CD14-positive monocyte (primary cell): ENCODE results near the gene JDP2. TPM values are rescaled to one million over a fixed set of nuclear protein-coding genes. Genes with fewer than 3 reads are reported as not detected.
A peak's percentile ranks its signal among the peaks of the same experiment; 100 is the strongest.

Experiments used
- DNase-seq, 3 donors: peaks; one replicate each; pipeline ENCODE4 v3.0.0-alpha.2; 2011 to 2022
- H2AFZ ChIP-seq: 2 replicates; pipeline ENCODE4 v1.6.0; 2012; ENCODE audit warnings: mild to moderate bottlenecking, low read depth, low read length, inconsistent platforms; ENCODE audit not compliant: insufficient read depth, poor library complexity, severe bottlenecking
- H3K27ac ChIP-seq, 2 donors: 1 replicate in 1 of 2; 2 replicates in 1 of 2; pipeline ENCODE4 v1.5.1; 2012 to 2013; ENCODE audit warnings: low read length in 2 of 2, control low read depth in 1 of 2, inconsistent platforms in 1 of 2, low read depth in 1 of 2, mild to moderate bottlenecking in 1 of 2
- H3K27me3 ChIP-seq, 2 donors: one replicate each; pipeline versions ENCODE4 v1.6.0 to v1.6.1; 2011 to 2013; ENCODE audit warnings: low read length in 2 of 2; ENCODE audit not compliant: control insufficient read depth in 2 of 2, insufficient read depth in 2 of 2
- H3K36me3 ChIP-seq, 2 donors: replicated peaks in 1 of 2; 1 replicate in 1 of 2; 2 replicates in 1 of 2; pipeline versions ENCODE4 v1.5.1 to v1.6.1; 2012 to 2013; ENCODE audit warnings: low read length in 2 of 2, control low read depth in 1 of 2, inconsistent platforms in 1 of 2, mild to moderate bottlenecking in 1 of 2; ENCODE audit not compliant: insufficient read depth in 2 of 2, control insufficient read depth in 1 of 2
- H3K4me1 ChIP-seq, 2 donors: 1 replicate in 1 of 2; 2 replicates in 1 of 2; pipeline versions ENCODE4 v1.5.1 to v1.6.1; 2012 to 2013; ENCODE audit warnings: low read length in 2 of 2, control low read depth in 1 of 2, inconsistent platforms in 1 of 2, mild to moderate bottlenecking in 1 of 2, moderate library complexity in 1 of 2; ENCODE audit not compliant: insufficient read depth in 2 of 2, control insufficient read depth in 1 of 2
- H3K4me2 ChIP-seq: replicated peaks from 2 replicates; pipeline ENCODE3; 2012; ENCODE audit warnings: low read length, moderate library complexity, mild to moderate bottlenecking; ENCODE audit not compliant: poor library complexity, severe bottlenecking; ENCODE audit errors: extremely low read depth
- H3K4me3 ChIP-seq, 3 experiments: fragments of 200-600 bp in 1 of 3; sonication (generic) in 1 of 3; replicated peaks in 1 of 3; 1 replicate in 2 of 3; 2 replicates in 1 of 3; pipeline ENCODE4 v1.5.1; 2011 to 2013; ENCODE audit warnings: low read length in 3 of 3, mild to moderate bottlenecking in 3 of 3, control low read depth in 2 of 3, low read depth in 2 of 3, inconsistent platforms in 1 of 3, moderate library complexity in 1 of 3
- H3K79me2 ChIP-seq: 2 replicates; pipeline ENCODE4 v1.6.0; 2012; ENCODE audit warnings: mild to moderate bottlenecking, control low read depth, inconsistent platforms, low read length, moderate library complexity; ENCODE audit not compliant: insufficient read depth
- H3K9ac ChIP-seq: 2 replicates; pipeline ENCODE4 v1.6.0; 2017; ENCODE audit warnings: low read length, mild to moderate bottlenecking; ENCODE audit not compliant: insufficient read depth, poor library complexity, severe bottlenecking
- H3K9me3 ChIP-seq, 2 donors: replicated peaks in 1 of 2; 1 replicate in 1 of 2; 2 replicates in 1 of 2; pipeline versions ENCODE4 v1.5.1 to v1.6.1; 2012 to 2013; ENCODE audit warnings: low read length in 2 of 2, control low read depth in 1 of 2; ENCODE audit not compliant: control insufficient read depth in 1 of 2, insufficient read depth in 1 of 2
- H4K20me1 ChIP-seq: 2 replicates; pipeline ENCODE4 v1.6.0; 2012; ENCODE audit warnings: mild to moderate bottlenecking, low read length, control low read depth, moderate library complexity; ENCODE audit not compliant: insufficient read depth
- H3K27ac Mint-ChIP-seq, 7 donors: one replicate each; pipeline ENCODE4 v1.8.0; 2020; ENCODE audit warnings: mild to moderate bottlenecking in 7 of 7, mixed read lengths in 7 of 7, moderate library complexity in 6 of 7, inconsistent platforms in 2 of 7
- H3K27me3 Mint-ChIP-seq, 3 donors: one replicate each; pipeline ENCODE4 v1.8.0; 2021 to 2022; ENCODE audit warnings: low read depth in 3 of 3, mild to moderate bottlenecking in 3 of 3, mixed read lengths in 3 of 3, moderate library complexity in 3 of 3, inconsistent platforms in 1 of 3
- H3K36me3 Mint-ChIP-seq, 2 donors: one replicate each; pipeline ENCODE4 v1.8.0; 2020; ENCODE audit warnings: mixed read lengths in 2 of 2, inconsistent platforms in 1 of 2, mild to moderate bottlenecking in 1 of 2
- H3K4me1 Mint-ChIP-seq: one replicate; pipeline ENCODE4 v1.8.0; 2020; ENCODE audit warnings: mild to moderate bottlenecking, mixed read lengths
- H3K4me3 Mint-ChIP-seq, 2 donors: one replicate each; pipeline ENCODE4 v1.8.0; 2020; ENCODE audit warnings: mild to moderate bottlenecking in 2 of 2, mixed read lengths in 2 of 2, moderate library complexity in 1 of 2
- H3K9me3 Mint-ChIP-seq, 7 donors: one replicate each; pipeline ENCODE4 v1.8.0; 2020 to 2022; ENCODE audit warnings: mixed read lengths in 7 of 7, mild to moderate bottlenecking in 6 of 7, moderate library complexity in 6 of 7, inconsistent platforms in 2 of 7
- CTCF ChIP-seq: fragments of 200-600 bp; IDR thresholded peaks from one replicate; pipeline ENCODE4 v1.8.0; 2022; ENCODE audit warnings: antibody characterized with exemption, mild to moderate bottlenecking
- WGBS: methylation state at CpG from one replicate; pipeline ENCODE4 v1.1.5; 2013; ENCODE audit warnings: missing lambda C conversion rate; ENCODE audit not compliant: insufficient coverage; 5-methylcytosine and 5-hydroxymethylcytosine counted together
- intact Hi-C, 2 donors: fragments of 100-400 bp; cut with micrococcal nuclease; formaldehyde crosslinking; loops; one replicate each; pipeline versions ENCODE4 v1.15.0 to v1.15.1; 2023
- polyA plus RNA-seq, 3 donors: library from polyadenylated mRNA; depleted of rRNA in 1 of 3; unstranded in 2 of 3; stranded (reverse) in 1 of 3; fragments of 300-500 nt in 2 of 3; fragments of >200 nt in 1 of 3; fragmentation: Illumina TruSeq in 2 of 3; gene quantifications; 1 replicate in 2 of 3; 2 replicates in 1 of 3; pipeline ENCODE4 v1.2.3, GENCODE V29; 2012 to 2021

Gene JDP2
- polyA plus RNA-seq, 3 donors: 3.5 to 69.2 (median 14.2) TPM

- H3K9me3 Mint-ChIP-seq: peaks cover 0 to 2% (median 0%) of the 10 kb centered on the region in 7 donors
- H3K9me3 ChIP-seq: no peaks in the 10 kb centered on the region
- H3K36me3 Mint-ChIP-seq: peaks cover 84 to 87% of the 10 kb centered on the region in 2 donors
- 51% methylated on average over 5 of the region's 6 CpGs for WGBS
- H3K27me3 ChIP-seq: no peaks in the 10 kb centered on the region
- H3K4me1 ChIP-seq: peaks cover 32 to 48% of the 10 kb centered on the region in 2 donors
- peaks cover 0 to 2% (median 2%) of the 10 kb centered on the region in 3 donors for H3K27me3 Mint-ChIP-seq
- H3K4me3 Mint-ChIP-seq: peak overlapping the region in 1 of 2 donors; percentile 52
- no peak overlapping the region for H3K4me2 ChIP-seq
- no peak overlapping the region for H2AFZ ChIP-seq
- H3K36me3 ChIP-seq: peaks cover 72 to 86% of the 10 kb centered on the region in 2 donors
- H3K4me1 Mint-ChIP-seq: peaks cover 56% of the 10 kb centered on the region
- no peak for TF ChIP-seq CTCF
- H3K27ac Mint-ChIP-seq: peak overlapping the region in 6 of 7 donors; percentile 24 to 79 (median 46)
- DNase-seq: peak in 2 of 3 donors; percentile 14 to 15
- no peak overlapping the region for H3K9ac ChIP-seq
- H4K20me1 ChIP-seq: peaks cover 100% of the 10 kb centered on the region
- H3K27ac ChIP-seq: peak overlapping the region; percentile 11 to 47
- H3K4me3 ChIP-seq: no peak overlapping the region
- H3K79me2 ChIP-seq: peaks cover 97% of the 10 kb centered on the region
- intact Hi-C loops: no loop called here
These were observed 7.7 kb downstream of the JDP2 start for GRCh38 chr14:75435473-75435872.

GRCh38 chr14:75437201-75438143 lies 9.7 kb downstream of the JDP2 start:
- peaks cover 89 to 92% of the 10 kb centered on the region in 2 donors for H3K36me3 Mint-ChIP-seq
- H3K4me3 Mint-ChIP-seq: no peak overlapping the region
- no peaks in the 10 kb centered on the region for H3K9me3 Mint-ChIP-seq
- TF ChIP-seq CTCF: no peak
- Histone ChIP-seq H3K9me3 (no peaks in the 10 kb centered on the region), H3K4me3 (no peak overlapping the region), H3K9ac (no peak overlapping the region), H3K27ac (peak overlapping the region in 1 of 2 donors; percentile 28), H3K79me2 (peaks cover 97% of the 10 kb centered on the region), H3K36me3 (peaks cover 80 to 94% of the 10 kb centered on the region in 2 donors), H3K4me2 (no peak overlapping the region), H2AFZ (no peak overlapping the region), H3K27me3 (no peaks in the 10 kb centered on the region), H4K20me1 (peaks cover 100% of the 10 kb centered on the region), H3K4me1 (peaks cover 20 to 37% of the 10 kb centered on the region in 2 donors)
- H3K27me3 Mint-ChIP-seq: peaks cover 0 to 2% (median 0%) of the 10 kb centered on the region in 3 donors
- no peak for DNase-seq
- H3K4me1 Mint-ChIP-seq: peaks cover 45% of the 10 kb centered on the region
- peak overlapping the region in 2 of 7 donors; percentile 14 to 32 for H3K27ac Mint-ChIP-seq
- WGBS: 77% methylated on average over 11 of the region's 14 CpGs
- intact Hi-C loops: no loop called here
